Measurements from ENCODE around the gene RAB7A. TPM values are rescaled to one million over a fixed set of nuclear protein-coding genes. Genes with fewer than 3 reads are reported as not detected.

RAB7A gene
- total and polyA plus RNA-seq, 2 of the 13 experiments (the other 11 are each of a cell fraction or from before 2014, with no cell fraction given): 26.5 to 182 TPM

DNA sequence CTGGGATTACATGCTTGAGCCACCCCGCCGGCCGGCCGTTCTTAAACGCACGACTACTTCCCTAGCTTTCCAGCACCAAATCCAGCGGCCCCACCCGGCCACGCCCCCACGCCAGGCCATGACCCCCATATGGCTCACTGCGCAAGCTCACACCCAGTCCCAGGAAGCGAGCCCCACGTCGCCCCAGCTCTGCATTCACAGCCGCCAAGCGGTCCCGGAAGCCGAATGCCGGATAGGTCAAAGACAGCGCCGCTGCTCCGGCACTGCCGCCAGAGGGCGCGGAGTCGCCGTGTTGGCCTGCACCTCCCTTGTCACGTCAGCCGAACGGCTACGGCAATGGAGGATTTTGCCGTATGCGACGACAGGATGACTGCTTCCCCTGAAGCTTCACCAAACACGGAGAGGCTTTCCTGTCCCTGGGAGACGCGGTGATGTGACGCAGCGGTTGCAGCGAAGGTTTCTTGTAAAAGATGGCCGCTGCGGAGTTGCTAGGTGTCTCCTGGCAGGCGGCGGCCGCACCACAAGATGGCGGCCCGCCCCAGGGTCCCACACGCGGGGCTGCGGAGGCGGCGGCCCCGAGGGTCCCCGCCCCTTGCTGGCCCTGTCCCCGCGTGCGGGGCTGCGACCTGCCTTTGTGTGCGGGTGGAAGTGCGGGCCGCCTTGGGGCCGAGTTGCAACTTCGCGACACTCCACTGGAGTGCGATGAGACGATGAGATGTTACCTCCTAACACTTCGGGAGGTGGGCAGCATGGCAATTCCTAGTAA, 45.2 kb upstream of the RAB7A start (continued):
- TF ChIP-seq MZF1 (CRISPR knock-in tag; IDR thresholded peaks at IDR 0.05; ENCODE audit: borderline replicate concordance) (no peak), ZNF644 (CRISPR knock-in tag; IDR thresholded peaks at IDR 0.05; ENCODE audit: low read depth) (0 out of 2 replicates have a peak, but pooled peaks have one; percentile 19), ESRRA (CRISPR knock-in tag; IDR thresholded peaks at IDR 0.05; ENCODE audit: low read depth) (peak; percentile 76; the same call in 1 of the 2 replicates), ZBTB46 (CRISPR knock-in tag; IDR thresholded peaks at IDR 0.05; ENCODE audit: borderline replicate concordance) (0 out of 2 replicates have a peak, but pooled peaks have one; percentile 75), CENPX (CRISPR knock-in tag; IDR thresholded peaks at IDR 0.05) (no peak), SMARCE1 (IDR thresholded peaks at IDR 0.05; ENCODE audit: borderline replicate concordance) (no peak), UBTF (CRISPR knock-in tag; IDR thresholded peaks at IDR 0.05) (peak; percentile 95), RARA (CRISPR knock-in tag; IDR thresholded peaks at IDR 0.05) (peak; percentile 77), HOXA3 (CRISPR knock-in tag; IDR thresholded peaks at IDR 0.05) (peak; percentile 99), SNAPC4 (CRISPR knock-in tag; IDR thresholded peaks at IDR 0.05) (no peak), ARNT2 (CRISPR knock-in tag; IDR thresholded peaks at IDR 0.05; ENCODE audit: low read depth) (peak; percentile 90), ZNF724P (CRISPR knock-in tag; IDR thresholded peaks at IDR 0.05; ENCODE audit: borderline replicate concordance) (peak; percentile 95), MAX (IDR thresholded peaks at IDR 0.05) (peak; percentile 88), ZNF891 (CRISPR knock-in tag; IDR thresholded peaks at IDR 0.05) (peak; percentile 89; the same call in 1 of the 2 replicates), ASH2L (IDR thresholded peaks at IDR 0.05; ENCODE audit: insufficient read length, low read depth, low read length) (peak; percentile 66)
- TF ChIP-seq, protein P1, sequence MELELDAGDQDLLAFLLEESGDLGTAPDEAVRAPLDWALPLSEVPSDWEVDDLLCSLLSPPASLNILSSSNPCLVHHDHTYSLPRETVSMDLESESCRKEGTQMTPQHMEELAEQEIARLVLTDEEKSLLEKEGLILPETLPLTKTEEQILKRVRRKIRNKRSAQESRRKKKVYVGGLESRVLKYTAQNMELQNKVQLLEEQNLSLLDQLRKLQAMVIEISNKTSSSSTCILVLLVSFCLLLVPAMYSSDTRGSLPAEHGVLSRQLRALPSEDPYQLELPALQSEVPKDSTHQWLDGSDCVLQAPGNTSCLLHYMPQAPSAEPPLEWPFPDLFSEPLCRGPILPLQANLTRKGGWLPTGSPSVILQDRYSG (CRISPR knock-in tag; IDR thresholded peaks at IDR 0.05): no peak
- TF ChIP-seq, protein P2, sequence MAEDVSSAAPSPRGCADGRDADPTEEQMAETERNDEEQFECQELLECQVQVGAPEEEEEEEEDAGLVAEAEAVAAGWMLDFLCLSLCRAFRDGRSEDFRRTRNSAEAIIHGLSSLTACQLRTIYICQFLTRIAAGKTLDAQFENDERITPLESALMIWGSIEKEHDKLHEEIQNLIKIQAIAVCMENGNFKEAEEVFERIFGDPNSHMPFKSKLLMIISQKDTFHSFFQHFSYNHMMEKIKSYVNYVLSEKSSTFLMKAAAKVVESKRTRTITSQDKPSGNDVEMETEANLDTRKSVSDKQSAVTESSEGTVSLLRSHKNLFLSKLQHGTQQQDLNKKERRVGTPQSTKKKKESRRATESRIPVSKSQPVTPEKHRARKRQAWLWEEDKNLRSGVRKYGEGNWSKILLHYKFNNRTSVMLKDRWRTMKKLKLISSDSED (CRISPR knock-in tag; IDR thresholded peaks at IDR 0.05): no peak
